ENCODE measurements around the gene STAP2. TPM values are rescaled to one million over a fixed set of nuclear protein-coding genes. Genes with fewer than 3 reads are reported as not detected.
"Not testable (repeated sequence)": the region's sequence is repeated elsewhere in the genome, so short reads cannot be mapped to it uniquely, and the experiment has no call there.

STAP2 gene
- total RNA-seq, 1 donor from 2014 or later, result 5.2 TPM

DNA sequence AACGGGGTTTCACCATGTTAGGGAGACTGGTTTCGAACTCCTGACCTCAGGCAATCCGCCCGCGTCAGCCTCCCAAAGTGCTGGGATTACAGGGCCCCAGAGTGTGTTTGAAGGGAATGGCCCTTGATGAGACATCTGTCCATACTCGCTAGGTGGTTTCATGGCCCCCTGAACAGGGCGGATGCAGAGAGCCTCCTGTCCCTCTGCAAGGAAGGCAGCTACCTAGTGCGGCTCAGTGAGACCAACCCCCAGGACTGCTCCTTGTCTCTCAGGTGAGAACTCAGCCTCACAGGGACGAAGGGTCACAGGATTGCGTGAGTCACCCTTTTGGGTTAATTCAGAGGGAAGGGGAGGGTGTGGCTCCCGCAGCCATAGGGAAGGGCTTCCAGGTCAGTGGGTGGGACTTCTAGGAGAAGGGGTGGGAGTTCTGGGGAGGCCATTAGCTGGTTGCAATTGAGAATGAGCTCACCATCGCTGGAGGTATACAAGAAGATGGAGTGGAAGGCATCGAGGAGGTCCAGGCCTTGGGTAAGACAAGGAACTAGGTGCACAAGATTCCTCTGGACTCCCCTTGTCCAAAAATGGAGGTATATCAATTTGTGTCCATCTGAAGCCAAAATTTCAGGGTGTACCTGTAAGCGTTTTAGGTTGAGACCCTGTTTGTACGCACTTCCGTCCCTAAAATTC is 50.4 kb downstream of the STAP2 start:
- Histone ChIP-seq H3K9ac (ENCODE audit: low read depth in 1 of 3, low read length in 3 of 3) (no peak overlapping the region), H3K36me3 (ENCODE audit: control insufficient read depth in 3 of 3, insufficient read depth in 3 of 3, low read length in 3 of 3) (no peaks in the 10 kb centered on the region), H3K4me3 (ENCODE audit: low read length in 3 of 3) (no peak overlapping the region), H3K9me3 (ENCODE audit: control insufficient read depth in 3 of 3, low read length in 3 of 3) (no peaks in the 10 kb centered on the region), H3K27me3 (ENCODE audit: control insufficient read depth in 3 of 3, insufficient read depth in 3 of 3, low read length in 3 of 3) (peaks cover under 1 to 26% (median 14%) of the 10 kb centered on the region in 3 donors), H3K27ac (ENCODE audit: low read depth, low read length) (no peak overlapping the region), H3K4me1 (ENCODE audit: control insufficient read depth in 3 of 3, insufficient read depth in 3 of 3, low read length in 3 of 3) (no peaks in the 10 kb centered on the region)

GRCh38 chr19:4286141-4286540 is 52.5 kb downstream of the STAP2 start:
- not testable (repeated sequence) for H3K9ac ChIP-seq (ENCODE audit: low read depth in 1 of 3, low read length in 3 of 3); H3K27ac ChIP-seq (ENCODE audit: low read depth, low read length); H3K9me3 ChIP-seq (ENCODE audit: control insufficient read depth in 3 of 3, low read length in 3 of 3); H3K4me3 ChIP-seq (ENCODE audit: low read length in 3 of 3); H3K4me1 ChIP-seq (ENCODE audit: control insufficient read depth in 3 of 3, insufficient read depth in 3 of 3, low read length in 3 of 3); H3K36me3 ChIP-seq (ENCODE audit: control insufficient read depth in 3 of 3, insufficient read depth in 3 of 3, low read length in 3 of 3)
- H3K27me3 ChIP-seq (ENCODE audit: control insufficient read depth in 3 of 3, insufficient read depth in 3 of 3, low read length in 3 of 3), result peaks cover 7 to 30% (median 25%) of the 10 kb centered on the region in 3 donors

- no peak overlapping the region for H3K27ac ChIP-seq (ENCODE audit: low read depth, low read length)
- peaks cover 15 to 37% (median 31%) of the 10 kb centered on the region in 3 donors for H3K27me3 ChIP-seq (ENCODE audit: control insufficient read depth in 3 of 3, insufficient read depth in 3 of 3, low read length in 3 of 3)
Measured at GRCh38 chr19:4284974-4285373, 53.7 kb downstream of the STAP2 start.

GRCh38 chr19:4284176-4284958 is 54.3 kb downstream of the STAP2 start:
- peaks cover 22 to 42% (median 37%) of the 10 kb centered on the region in 3 donors for H3K27me3 ChIP-seq (ENCODE audit: control insufficient read depth in 3 of 3, insufficient read depth in 3 of 3, low read length in 3 of 3)
- no peak overlapping the region for H3K27ac ChIP-seq (ENCODE audit: low read depth, low read length)
- no peak overlapping the region for H3K9ac ChIP-seq (ENCODE audit: low read depth in 1 of 3, low read length in 3 of 3)
- H3K9me3 ChIP-seq (ENCODE audit: control insufficient read depth in 3 of 3, low read length in 3 of 3), result no peaks in the 10 kb centered on the region
- H3K36me3 ChIP-seq (ENCODE audit: control insufficient read depth in 3 of 3, insufficient read depth in 3 of 3, low read length in 3 of 3), result no peaks in the 10 kb centered on the region
- H3K4me1 ChIP-seq (ENCODE audit: control insufficient read depth in 3 of 3, insufficient read depth in 3 of 3, low read length in 3 of 3), result peaks cover 0 to 3% (median 0%) of the 10 kb centered on the region in 3 donors
- no peak overlapping the region for H3K4me3 ChIP-seq (ENCODE audit: low read length in 3 of 3)

More at GRCh38 chr19:4284974-4285373, 53.7 kb downstream of the STAP2 start:
- Histone ChIP-seq H3K4me3 (ENCODE audit: low read length in 3 of 3) (no peak overlapping the region), H3K4me1 (ENCODE audit: control insufficient read depth in 3 of 3, insufficient read depth in 3 of 3, low read length in 3 of 3) (no peaks in the 10 kb centered on the region), H3K9ac (ENCODE audit: low read depth in 1 of 3, low read length in 3 of 3) (no peak overlapping the region), H3K9me3 (ENCODE audit: control insufficient read depth in 3 of 3, low read length in 3 of 3) (no peaks in the 10 kb centered on the region), H3K36me3 (ENCODE audit: control insufficient read depth in 3 of 3, insufficient read depth in 3 of 3, low read length in 3 of 3) (no peaks in the 10 kb centered on the region)

DNA sequence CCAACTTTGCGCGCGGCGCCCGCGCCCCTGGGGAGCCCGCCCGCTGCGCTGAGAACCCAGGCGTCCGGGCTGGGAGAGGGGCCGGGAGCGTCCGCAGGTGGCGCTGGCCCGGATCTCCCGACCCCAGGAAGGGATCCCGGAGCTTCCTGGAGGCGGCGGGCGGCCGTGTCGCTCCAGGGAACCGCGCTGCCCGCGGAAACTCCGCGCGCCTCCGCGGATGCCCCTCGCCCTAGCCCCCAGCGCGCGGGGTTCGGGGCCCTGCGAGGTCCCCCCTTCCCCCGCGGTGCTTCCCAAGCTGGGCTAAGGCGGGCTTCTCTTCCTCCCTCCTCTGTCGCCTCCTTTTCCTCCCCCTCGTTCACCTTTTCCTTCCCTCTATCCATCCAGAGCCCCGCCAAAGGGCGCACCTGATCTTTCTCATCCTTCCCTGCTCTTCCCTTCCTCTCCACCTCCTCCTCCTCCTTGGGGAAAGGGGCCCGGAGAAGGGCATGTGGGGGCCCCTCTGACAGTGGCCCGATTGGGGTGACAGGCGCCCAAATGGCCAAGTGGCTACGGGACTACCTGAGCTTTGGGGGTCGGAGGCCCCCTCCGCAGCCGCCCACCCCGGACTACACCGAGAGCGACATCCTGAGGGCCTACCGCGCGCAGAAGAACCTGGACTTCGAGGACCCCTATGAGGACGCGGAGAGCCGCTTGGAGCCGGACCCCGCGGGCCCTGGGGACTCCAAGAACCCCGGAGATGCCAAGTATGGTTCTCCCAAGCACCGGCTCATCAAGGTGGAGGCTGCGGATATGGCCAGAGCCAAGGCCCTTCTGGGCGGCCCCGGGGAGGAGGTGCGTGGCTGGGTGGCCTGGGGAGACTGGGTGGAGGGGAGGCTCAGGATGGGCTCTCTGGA is 58.9 kb downstream of the STAP2 start:
- Histone ChIP-seq H3K36me3 (ENCODE audit: control insufficient read depth in 3 of 3, insufficient read depth in 3 of 3, low read length in 3 of 3) (no peaks in the 10 kb centered on the region), H3K4me1 (ENCODE audit: control insufficient read depth in 3 of 3, insufficient read depth in 3 of 3, low read length in 3 of 3) (peaks cover 0 to 3% (median 0%) of the 10 kb centered on the region in 3 donors), H3K27me3 (ENCODE audit: control insufficient read depth in 3 of 3, insufficient read depth in 3 of 3, low read length in 3 of 3) (peaks cover 31 to 47% (median 39%) of the 10 kb centered on the region in 3 donors), H3K9me3 (ENCODE audit: control insufficient read depth in 3 of 3, low read length in 3 of 3) (no peaks in the 10 kb centered on the region), H3K4me3 (ENCODE audit: low read length in 3 of 3) (no peak overlapping the region), H3K27ac (ENCODE audit: low read depth, low read length) (no peak overlapping the region), H3K9ac (ENCODE audit: low read depth in 1 of 3, low read length in 3 of 3) (no peak overlapping the region)

- Histone ChIP-seq H3K27me3 (ENCODE audit: control insufficient read depth in 3 of 3, insufficient read depth in 3 of 3, low read length in 3 of 3) (peaks cover 31 to 41% (median 34%) of the 10 kb centered on the region in 3 donors), H3K4me3 (ENCODE audit: low read length in 3 of 3) (no peak overlapping the region), H3K36me3 (ENCODE audit: control insufficient read depth in 3 of 3, insufficient read depth in 3 of 3, low read length in 3 of 3) (no peaks in the 10 kb centered on the region), H3K9me3 (ENCODE audit: control insufficient read depth in 3 of 3, low read length in 3 of 3) (no peaks in the 10 kb centered on the region), H3K27ac (ENCODE audit: low read depth, low read length) (no peak overlapping the region), H3K4me1 (ENCODE audit: control insufficient read depth in 3 of 3, insufficient read depth in 3 of 3, low read length in 3 of 3) (peaks cover 0 to 3% (median 0%) of the 10 kb centered on the region in 3 donors), H3K9ac (ENCODE audit: low read depth in 1 of 3, low read length in 3 of 3) (no peak overlapping the region)
Measured at GRCh38 chr19:4279267-4279529, 59.4 kb downstream of the STAP2 start.

GRCh38 chr19:4278419-4279266 is 60.0 kb downstream of the STAP2 start, which contains the start of gene SHD:
Gene SHD, plus strand, starts transcription at chr19:4279266. Its CDS starts 798 bp downstream, at chr19:4280064.
- H3K36me3 ChIP-seq (ENCODE audit: control insufficient read depth in 3 of 3, insufficient read depth in 3 of 3, low read length in 3 of 3), result no peaks in the 10 kb centered on the region
- no peak within 1 kb of the TSS for H3K9ac ChIP-seq (ENCODE audit: low read depth in 1 of 3, low read length in 3 of 3)
- H3K27ac ChIP-seq (ENCODE audit: low read depth, low read length), result no peak within 1 kb of the TSS
- H3K9me3 ChIP-seq (ENCODE audit: control insufficient read depth in 3 of 3, low read length in 3 of 3), result no peaks in the 10 kb centered on the region
- H3K27me3 ChIP-seq (ENCODE audit: control insufficient read depth in 3 of 3, insufficient read depth in 3 of 3, low read length in 3 of 3), result peaks cover 31 to 41% (median 34%) of the 10 kb centered on the region in 3 donors
- H3K4me3 ChIP-seq (ENCODE audit: low read length in 3 of 3), result no peak within 1 kb of the TSS
- H3K4me1 ChIP-seq (ENCODE audit: control insufficient read depth in 3 of 3, insufficient read depth in 3 of 3, low read length in 3 of 3), result peaks cover 0 to 3% (median 0%) of the 10 kb centered on the region in 3 donors

DNA sequence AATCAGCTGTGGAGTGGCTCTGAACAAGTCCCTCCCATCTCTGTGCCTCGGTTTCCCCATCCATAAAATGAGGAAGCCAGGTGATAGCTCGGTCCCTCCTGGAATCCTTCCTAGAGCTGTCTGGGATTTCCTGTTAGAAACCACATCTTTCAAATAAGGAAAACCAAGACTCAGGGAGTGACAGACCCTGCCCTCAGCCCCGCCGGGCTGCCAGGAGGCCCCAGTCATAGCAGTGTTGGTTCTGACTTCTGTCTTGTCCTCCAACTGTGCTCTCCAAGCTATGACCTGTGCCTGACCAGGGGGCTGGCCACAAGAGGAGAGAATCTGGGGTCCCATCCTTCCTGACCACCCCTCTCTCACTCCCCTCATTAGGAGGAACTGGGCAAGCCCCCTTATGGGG is 60.6 kb downstream of the STAP2 start:
- Histone ChIP-seq H3K36me3 (ENCODE audit: control insufficient read depth in 3 of 3, insufficient read depth in 3 of 3, low read length in 3 of 3) (no peaks in the 10 kb centered on the region), H3K4me1 (ENCODE audit: control insufficient read depth in 3 of 3, insufficient read depth in 3 of 3, low read length in 3 of 3) (peaks cover 0 to 3% (median 0%) of the 10 kb centered on the region in 3 donors), H3K27ac (ENCODE audit: low read depth, low read length) (no peak overlapping the region), H3K9ac (ENCODE audit: low read depth in 1 of 3, low read length in 3 of 3) (no peak overlapping the region), H3K4me3 (ENCODE audit: low read length in 3 of 3) (no peak overlapping the region), H3K27me3 (ENCODE audit: control insufficient read depth in 3 of 3, insufficient read depth in 3 of 3, low read length in 3 of 3) (peaks cover 28 to 39% (median 34%) of the 10 kb centered on the region in 3 donors), H3K9me3 (ENCODE audit: control insufficient read depth in 3 of 3, low read length in 3 of 3) (no peaks in the 10 kb centered on the region)

GRCh38 chr19:4277191-4277696 is 61.4 kb downstream of the STAP2 start:
- no peaks in the 10 kb centered on the region for H3K36me3 ChIP-seq (ENCODE audit: control insufficient read depth in 3 of 3, insufficient read depth in 3 of 3, low read length in 3 of 3)
- no peak overlapping the region for H3K4me3 ChIP-seq (ENCODE audit: low read length in 3 of 3)
- H3K9ac ChIP-seq (ENCODE audit: low read depth in 1 of 3, low read length in 3 of 3), result no peak overlapping the region
- H3K9me3 ChIP-seq (ENCODE audit: control insufficient read depth in 3 of 3, low read length in 3 of 3), result no peaks in the 10 kb centered on the region
- H3K27ac ChIP-seq (ENCODE audit: low read depth, low read length), result no peak overlapping the region
- H3K4me1 ChIP-seq (ENCODE audit: control insufficient read depth in 3 of 3, insufficient read depth in 3 of 3, low read length in 3 of 3), result peaks cover 0 to 3% (median 0%) of the 10 kb centered on the region in 3 donors
- peaks cover 24 to 35% (median 31%) of the 10 kb centered on the region in 3 donors for H3K27me3 ChIP-seq (ENCODE audit: control insufficient read depth in 3 of 3, insufficient read depth in 3 of 3, low read length in 3 of 3)

Measured in skeletal muscle tissue (tissue), 4 donors.